GM23338 (cell line): ENCODE data around the gene WFS1. TPM values are rescaled to one million over a fixed set of nuclear protein-coding genes. Genes with fewer than 3 reads are reported as not detected.

Experiments
- ATAC-seq: fragments of 200-7000 bp; cut with Tn5 transposase; 3 replicates; pipeline ENCODE4 v1.9.1; 2020
- DNase-seq: peaks from one replicate; pipeline ENCODE4 v3.0.0-alpha.2; 2015; ENCODE audit warnings: low spot score
- H2AFZ ChIP-seq: fragments of 200-600 bp; sonication (generic); 2 replicates; pipeline ENCODE4 v1.8.0; 2016; ENCODE audit warnings: antibody characterized with exemption, mild to moderate bottlenecking, moderate library complexity
- H3F3A ChIP-seq: fragments of 200-600 bp; sonication (generic); replicated peaks from 2 replicates; pipeline ENCODE4 v1.8.0; 2017; ENCODE audit warnings: antibody characterized with exemption, mixed run types, low read depth
- H3K27ac ChIP-seq: fragments of 200-600 bp; sonication (generic); 2 replicates; pipeline ENCODE4 v1.6.1; 2016; ENCODE audit warnings: low read depth
- H3K27me3 ChIP-seq: fragments of 200-600 bp; sonication (generic); 2 replicates; pipeline ENCODE4 v1.8.0; 2016; ENCODE audit warnings: mild to moderate bottlenecking, mixed run types, moderate library complexity; ENCODE audit not compliant: insufficient read depth
- H3K36me3 ChIP-seq: fragments of 200-600 bp; sonication (generic); 2 replicates; pipeline ENCODE4 v1.8.0; 2016; ENCODE audit warnings: mild to moderate bottlenecking; ENCODE audit not compliant: insufficient read depth
- H3K4me1 ChIP-seq: fragments of 200-600 bp; sonication (generic); 2 replicates; pipeline ENCODE4 v1.8.0; 2016; ENCODE audit warnings: mild to moderate bottlenecking, moderate library complexity; ENCODE audit not compliant: insufficient read depth
- H3K4me2 ChIP-seq: fragments of 200-600 bp; sonication (generic); 2 replicates; pipeline ENCODE4 v1.7.1; 2017; ENCODE audit warnings: mixed run types
- H3K4me3 ChIP-seq: fragments of 200-600 bp; sonication (generic); 2 replicates; pipeline ENCODE4 v1.6.1; 2016; ENCODE audit warnings: mixed run types
- H3K79me2 ChIP-seq: fragments of 200-600 bp; sonication (generic); replicated peaks from 2 replicates; pipeline ENCODE4 v1.8.0; 2017; ENCODE audit warnings: mild to moderate bottlenecking; ENCODE audit not compliant: insufficient read depth
- H3K9me2 ChIP-seq: fragments of 200-600 bp; sonication (generic); 2 replicates; pipeline ENCODE4 v1.8.0; 2017; ENCODE audit not compliant: insufficient read depth
- H4K20me1 ChIP-seq: fragments of 200-600 bp; sonication (generic); replicated peaks from 2 replicates; pipeline ENCODE4 v1.8.0; 2017; ENCODE audit warnings: mild to moderate bottlenecking; ENCODE audit not compliant: insufficient read depth
- H3K27ac Mint-ChIP-seq: 2 replicates; pipeline ENCODE4 v1.8.0; 2020; ENCODE audit warnings: inconsistent platforms, mild to moderate bottlenecking, moderate library complexity, mixed read lengths
- H3K27me3 Mint-ChIP-seq: 3 replicates; pipeline ENCODE4 v1.8.0; 2022; ENCODE audit warnings: low read depth, mild to moderate bottlenecking, moderate library complexity, mixed read lengths, inconsistent platforms; ENCODE audit not compliant: insufficient read depth, poor library complexity
- H3K36me3 Mint-ChIP-seq: 3 replicates; pipeline ENCODE4 v1.8.0; 2021; ENCODE audit warnings: low read depth, mild to moderate bottlenecking, inconsistent platforms, moderate library complexity, mixed read lengths
- H3K4me1 Mint-ChIP-seq: 3 replicates; pipeline ENCODE4 v1.8.0; 2020; ENCODE audit warnings: mild to moderate bottlenecking, inconsistent platforms, mixed read lengths
- H3K4me3 Mint-ChIP-seq: 3 replicates; pipeline ENCODE4 v1.8.0; 2021; ENCODE audit warnings: moderate library complexity, mild to moderate bottlenecking, inconsistent platforms, mixed read lengths
- H3K9me3 Mint-ChIP-seq: 3 replicates; pipeline ENCODE4 v1.8.0; 2020; ENCODE audit warnings: moderate library complexity, mild to moderate bottlenecking, inconsistent platforms, mixed read lengths
- CREB1 ChIP-seq: fragments of 250-450 bp; sonication (Bioruptor Pico); IDR thresholded peaks from 2 replicates; pipeline ENCODE4 v1.5.0; 2020; ENCODE audit warnings: low read depth, mild to moderate bottlenecking, moderate library complexity
- CTCF ChIP-seq, 2 experiments: fragments of 200-600 bp in 1 of 2; sonication (generic) in 1 of 2; conservative IDR thresholded peaks; 2 replicates each; pipeline versions ENCODE4 v1.5.1 to v1.6.1; 2016 to 2017; ENCODE audit warnings: antibody characterized with exemption in 2 of 2, low read depth in 2 of 2, mild to moderate bottlenecking in 2 of 2, moderate library complexity in 1 of 2
- ETS1 ChIP-seq: IDR thresholded peaks from 2 replicates; pipeline ENCODE4 v1.6.1; 2016; ENCODE audit warnings: antibody characterized with exemption
- EZH2 ChIP-seq: fragments of 200-600 bp; sonication (generic); IDR thresholded peaks from one replicate; pipeline ENCODE4 v1.8.0; 2017; ENCODE audit warnings: antibody characterized with exemption, mild to moderate bottlenecking, low read depth; ENCODE audit not compliant: unreplicated experiment
- EZH2phosphoT487 ChIP-seq: fragments of 200-600 bp; sonication (generic); IDR thresholded peaks from one replicate; pipeline ENCODE4 v1.8.1; 2018; ENCODE audit warnings: antibody characterized with exemption; ENCODE audit not compliant: unreplicated experiment
- JUNB ChIP-seq: IDR thresholded peaks from one replicate; pipeline ENCODE4 v1.6.1; 2016; ENCODE audit warnings: antibody characterized with exemption; ENCODE audit not compliant: unreplicated experiment
- NANOG ChIP-seq: IDR thresholded peaks from 2 replicates; pipeline ENCODE4 v1.6.1; 2016; ENCODE audit warnings: antibody characterized with exemption, borderline replicate concordance
- POLR2AphosphoS5 ChIP-seq: IDR thresholded peaks from 2 replicates; pipeline ENCODE4 v1.6.1; 2016; ENCODE audit warnings: antibody characterized with exemption, low read depth
- REST ChIP-seq: IDR thresholded peaks from one replicate; pipeline ENCODE4 v1.6.1; 2018; ENCODE audit warnings: antibody characterized with exemption; ENCODE audit not compliant: unreplicated experiment
- STAT1 ChIP-seq: IDR thresholded peaks from one replicate; pipeline ENCODE4 v1.6.1; 2016; ENCODE audit warnings: antibody characterized with exemption; ENCODE audit not compliant: unreplicated experiment
- ZNF114 ChIP-seq: fragments of 250-450 bp; sonication (Bioruptor Pico); IDR thresholded peaks from 2 replicates; pipeline ENCODE4 v1.5.0; 2020; ENCODE audit warnings: mild to moderate bottlenecking, moderate library complexity
- ZNF331 ChIP-seq: fragments of 250-450 bp; sonication (Bioruptor Pico); IDR thresholded peaks from 2 replicates; pipeline ENCODE4 v1.5.0; 2020; ENCODE audit warnings: low read depth, mild to moderate bottlenecking, moderate library complexity
- polyA plus RNA-seq: library from polyadenylated mRNA; unstranded; fragments of >200 nt; fragmentation: Nextera tagmentation; extraction: Ambion mirVana; gene quantifications from 2 replicates; pipeline ENCODE4 v1.2.1, GENCODE V29; 2016
- total RNA-seq: library from RNA; depleted of rRNA; stranded (reverse); fragments of >200 nt; shearing (Covaris generic); gene quantifications from 2 replicates; pipeline ENCODE4 v1.2.3, GENCODE V29; 2014

The WFS1 gene
- total and polyA plus RNA-seq, 2 experiments from 2014 or later: 24.7 to 45.4 TPM

GRCh38 chr4:6235901-6236640 lies 33.6 kb upstream of the WFS1 start (continued):
- TF ChIP-seq CTCF (conservative IDR thresholded peaks at IDR 0.05; ENCODE audit: low read depth in 2 of 2) (no peak), NANOG (no peak), EZH2phosphoT487 (no peak), STAT1 (no peak), REST (no peak)

- Mint-ChIP-seq H3K27me3 (peaks cover 4% of the 10 kb centered on the region), H3K27ac (no peak overlapping the region), H3K36me3 (no peaks in the 10 kb centered on the region), H3K4me1 (no peaks in the 10 kb centered on the region), H3K4me3 (no peak overlapping the region), H3K9me3 (no peaks in the 10 kb centered on the region)
- Histone ChIP-seq H3K4me3 (no peak overlapping the region), H4K20me1 (no peaks in the 10 kb centered on the region), H3K27ac (no peak overlapping the region), H3K36me3 (no peaks in the 10 kb centered on the region), H3K9me2 (no peaks in the 10 kb centered on the region), H3K27me3 (no peaks in the 10 kb centered on the region), H3K79me2 (no peaks in the 10 kb centered on the region), H3F3A (no peaks in the 10 kb centered on the region), H3K4me1 (no peaks in the 10 kb centered on the region), H2AFZ (no peak overlapping the region), H3K4me2 (no peak overlapping the region)
- ATAC-seq (no peak), DNase-seq (no peak)
- TF ChIP-seq EZH2 (no peak), ZNF331 (CRISPR knock-in tag) (no peak), NANOG (no peak), JUNB (no peak), POLR2AphosphoS5 (no peak), ETS1 (no peak), REST (no peak), CREB1 (CRISPR knock-in tag) (no peak), STAT1 (no peak), EZH2phosphoT487 (no peak), CTCF (conservative IDR thresholded peaks at IDR 0.05; ENCODE audit: low read depth in 2 of 2) (no peak), ZNF114 (CRISPR knock-in tag) (no peak)
Observed at GRCh38 chr4:6236816-6237390, 32.7 kb upstream of the WFS1 start.
